Kidney (tissue), 14 donors: ENCODE measurements around the gene NPAS3. TPM values are rescaled to one million over a fixed set of nuclear protein-coding genes. Genes with fewer than 3 reads are reported as not detected.

Experiments used
- DNase-seq, 5 donors: peaks; one replicate each; pipeline ENCODE4 v3.0.0-alpha.2; 2013 to 2020
- FAIRE-seq: peaks from 2 replicates; lab custom pipeline; 2012; peaks lifted over from hg19 to GRCh38; lab: Jason Lieb, UNC
- H3K27ac ChIP-seq, 2 donors: one replicate each; pipeline ENCODE4 v1.7.0; 2013; ENCODE audit warnings: low read depth in 2 of 2, low read length in 2 of 2, inconsistent platforms in 1 of 2
- H3K27me3 ChIP-seq: one replicate; pipeline ENCODE4 v1.7.1; 2013; ENCODE audit warnings: low read length, inconsistent platforms; ENCODE audit not compliant: control insufficient read depth, insufficient read depth
- H3K36me3 ChIP-seq, 3 donors: one replicate each; pipeline versions ENCODE4 v1.7.0 to v1.7.1; 2013; ENCODE audit warnings: low read length in 3 of 3, control low read depth in 1 of 3, inconsistent platforms in 1 of 3; ENCODE audit not compliant: insufficient read depth in 3 of 3, control insufficient read depth in 2 of 3
- H3K4me1 ChIP-seq, 3 donors: one replicate each; pipeline versions ENCODE4 v1.7.0 to v1.7.1; 2013; ENCODE audit warnings: low read length in 3 of 3, inconsistent platforms in 1 of 3, low read depth in 1 of 3; ENCODE audit not compliant: control insufficient read depth in 2 of 3, insufficient read depth in 2 of 3
- H3K4me3 ChIP-seq, 3 donors: one replicate each; pipeline versions ENCODE4 v1.7.0 to v1.8.1; 2013; ENCODE audit warnings: low read length in 3 of 3, control low read depth in 1 of 3, inconsistent platforms in 1 of 3
- H3K9ac ChIP-seq, 3 donors: one replicate each; pipeline versions ENCODE4 v1.7.0 to v1.7.1; 2013; ENCODE audit warnings: low read length in 3 of 3, control low read depth in 1 of 3, inconsistent platforms in 1 of 3
- H3K9me3 ChIP-seq, 3 donors: one replicate each; pipeline versions ENCODE4 v1.7.0 to v1.7.1; 2013; ENCODE audit warnings: low read length in 3 of 3, control low read depth in 1 of 3, inconsistent platforms in 1 of 3; ENCODE audit not compliant: control insufficient read depth in 2 of 3, insufficient read depth in 1 of 3
- CTCF ChIP-seq: IDR thresholded peaks from 3 replicates; pipeline ENCODE4 v1.5.1; 2012; ENCODE audit warnings: mild to moderate bottlenecking, moderate library complexity, borderline replicate concordance; ENCODE audit not compliant: insufficient read depth; ENCODE audit errors: extremely low read depth
- intact Hi-C: fragments of 100-400 bp; cut with DNase I; formaldehyde crosslinking; loops from one replicate; pipeline ENCODE4 v1.11.1; 2022
- polyA plus RNA-seq: library from polyadenylated mRNA; stranded (reverse); fragments of 350-450 nt; fragmentation: Illumina TruSeq; extraction: RNeasy Lipid Tissue Mini Kit (QIAGEN cat#74804); gene quantifications from one replicate; pipeline ENCODE4 v1.2.3, GENCODE V29; 2014; ENCODE audit warnings: low read depth, low replicate concordance; ENCODE audit not compliant: insufficient read depth
- total RNA-seq: library from RNA; stranded (reverse); fragmentation: NEBNext Ultra II Directional; extraction: Animal tissue kit (Norgen Biotek cat#: 25700); gene quantifications from one replicate; pipeline ENCODE4 v1.2.1, GENCODE V29; 2021
- donor health status: control.
- donor health status: control.
- donor health status: control.
- donor health status: control.
- donor health status: control.
- donor health status: DM: yes; HTN: yes; CAD: no.
- donor health status: Normal renal cell carcinoma (clear cell type).

Gene NPAS3
- total and polyA plus RNA-seq, 2 donors from 2014 or later, result 0.82 to 5.0 TPM

- TF ChIP-seq CTCF, result no peak
- H3K4me3 ChIP-seq, result no peak overlapping the region
- H3K9me3 ChIP-seq, result no peaks in the 10 kb centered on the region
- no peaks in the 10 kb centered on the region for H3K27me3 ChIP-seq
- DNase-seq (no peak), FAIRE-seq (no peak)
- H3K9ac ChIP-seq, result no peak overlapping the region
- no peaks in the 10 kb centered on the region for H3K4me1 ChIP-seq
- intact Hi-C loops, result no loop called here
- no peaks in the 10 kb centered on the region for H3K36me3 ChIP-seq
- H3K27ac ChIP-seq, result no peak overlapping the region
Measured at GRCh38 chr14:33467971-33468370, 529.3 kb downstream of the NPAS3 start.

- FAIRE-seq, result no peak
- intact Hi-C loops, result no loop called here
- Histone ChIP-seq H3K4me1 (no peaks in the 10 kb centered on the region), H3K36me3 (no peaks in the 10 kb centered on the region), H3K4me3 (no peak overlapping the region), H3K27me3 (no peaks in the 10 kb centered on the region), H3K27ac (no peak overlapping the region), H3K9ac (no peak overlapping the region), H3K9me3 (no peaks in the 10 kb centered on the region)
- no peak for DNase-seq
- TF ChIP-seq CTCF, result no peak
Measured at GRCh38 chr14:33469898-33470297, 531.2 kb downstream of the NPAS3 start.

- H3K4me1 ChIP-seq, result no peaks in the 10 kb centered on the region
- DNase-seq (no peak), FAIRE-seq (no peak)
- no peak overlapping the region for H3K9ac ChIP-seq
- H3K4me3 ChIP-seq, result no peak overlapping the region
- no peak overlapping the region for H3K27ac ChIP-seq
- H3K27me3 ChIP-seq, result no peaks in the 10 kb centered on the region
- no peak for TF ChIP-seq CTCF
- intact Hi-C loops, result no loop called here
- no peaks in the 10 kb centered on the region for H3K9me3 ChIP-seq
- no peaks in the 10 kb centered on the region for H3K36me3 ChIP-seq
Measured at GRCh38 chr14:33471776-33472175, 533.1 kb downstream of the NPAS3 start.

GRCh38 chr14:33475623-33476022 is 536.9 kb downstream of the NPAS3 start:
- no peaks in the 10 kb centered on the region for H3K36me3 ChIP-seq

More at GRCh38 chr14:33475623-33476022, 536.9 kb downstream of the NPAS3 start:
- intact Hi-C loops, result no loop called here
- H3K4me3 ChIP-seq, result no peak overlapping the region
- peak in 4 of 5 donors; percentile 56 to 87 (median 78) for DNase-seq
- TF ChIP-seq CTCF, result peak; percentile 19
- H3K27me3 ChIP-seq, result no peaks in the 10 kb centered on the region
- H3K9ac ChIP-seq, result no peak overlapping the region
- no peaks in the 10 kb centered on the region for H3K4me1 ChIP-seq
- H3K27ac ChIP-seq, result no peak overlapping the region
- no peaks in the 10 kb centered on the region for H3K9me3 ChIP-seq
- FAIRE-seq, result no peak
